ENCODE data around the gene HNRNPLL.

GRCh38 chr2:38627391-38627790 is 24.7 kb upstream of the HNRNPLL start:
- TF ChIP-seq, protein P1, sequence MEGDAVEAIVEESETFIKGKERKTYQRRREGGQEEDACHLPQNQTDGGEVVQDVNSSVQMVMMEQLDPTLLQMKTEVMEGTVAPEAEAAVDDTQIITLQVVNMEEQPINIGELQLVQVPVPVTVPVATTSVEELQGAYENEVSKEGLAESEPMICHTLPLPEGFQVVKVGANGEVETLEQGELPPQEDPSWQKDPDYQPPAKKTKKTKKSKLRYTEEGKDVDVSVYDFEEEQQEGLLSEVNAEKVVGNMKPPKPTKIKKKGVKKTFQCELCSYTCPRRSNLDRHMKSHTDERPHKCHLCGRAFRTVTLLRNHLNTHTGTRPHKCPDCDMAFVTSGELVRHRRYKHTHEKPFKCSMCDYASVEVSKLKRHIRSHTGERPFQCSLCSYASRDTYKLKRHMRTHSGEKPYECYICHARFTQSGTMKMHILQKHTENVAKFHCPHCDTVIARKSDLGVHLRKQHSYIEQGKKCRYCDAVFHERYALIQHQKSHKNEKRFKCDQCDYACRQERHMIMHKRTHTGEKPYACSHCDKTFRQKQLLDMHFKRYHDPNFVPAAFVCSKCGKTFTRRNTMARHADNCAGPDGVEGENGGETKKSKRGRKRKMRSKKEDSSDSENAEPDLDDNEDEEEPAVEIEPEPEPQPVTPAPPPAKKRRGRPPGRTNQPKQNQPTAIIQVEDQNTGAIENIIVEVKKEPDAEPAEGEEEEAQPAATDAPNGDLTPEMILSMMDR (IDR thresholded peaks at IDR 0.05): no peak
- TF ChIP-seq POLR2A (IDR thresholded peaks at IDR 0.05): no peak

Data from esophagus squamous epithelium (tissue), 4 donors.